GM12801 (cell line): ENCODE measurements around the gene CUEDC2.

Experiments used
- TF ChIP-seq, protein P1 (sequence below): IDR thresholded peaks from one replicate; pipeline ENCODE4 v1.5.1; 2011; ENCODE audit warnings: control low read depth; ENCODE audit not compliant: insufficient read length; ENCODE audit errors: extremely low read depth

The CUEDC2 gene

DNA sequence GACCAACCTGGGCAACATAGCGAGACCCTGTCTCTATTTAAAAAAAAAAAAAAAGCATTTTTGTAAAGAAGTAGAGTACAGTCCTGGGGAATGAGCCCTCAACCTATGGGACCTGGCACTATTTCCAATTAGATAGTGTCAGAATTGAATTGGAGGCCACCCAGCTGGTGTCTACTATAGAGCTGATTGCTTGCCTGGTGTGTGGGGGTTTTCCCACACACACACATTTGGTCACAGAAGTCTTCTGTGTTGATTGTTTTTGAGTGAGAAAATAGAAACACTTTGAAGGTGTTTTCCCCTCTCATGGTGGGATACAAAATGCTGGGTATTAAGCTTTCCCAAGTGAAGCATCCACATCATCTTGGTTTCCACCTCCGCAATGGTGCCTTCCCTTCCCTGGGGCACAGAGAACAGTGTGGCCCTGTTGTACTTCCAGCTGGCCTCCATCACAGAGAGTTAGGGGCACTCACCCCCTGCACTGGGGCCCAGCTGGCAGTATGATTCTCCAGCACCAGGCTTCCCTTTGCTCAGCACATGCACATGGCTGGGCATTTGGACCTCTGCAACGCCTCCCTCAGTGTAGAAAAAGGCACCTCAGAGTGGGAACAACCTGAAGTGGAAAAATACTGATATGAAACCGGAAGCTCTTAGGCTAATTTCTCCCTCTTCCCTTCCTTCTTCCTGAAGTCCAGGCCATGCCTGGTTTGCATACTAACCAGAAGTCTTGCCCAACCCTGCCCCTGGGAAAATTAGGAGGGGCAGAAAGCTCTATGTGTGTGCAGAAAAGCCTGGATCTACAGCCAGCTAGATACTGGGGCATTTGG is 47.6 kb downstream of the CUEDC2 start:
- TF ChIP-seq, protein P1, sequence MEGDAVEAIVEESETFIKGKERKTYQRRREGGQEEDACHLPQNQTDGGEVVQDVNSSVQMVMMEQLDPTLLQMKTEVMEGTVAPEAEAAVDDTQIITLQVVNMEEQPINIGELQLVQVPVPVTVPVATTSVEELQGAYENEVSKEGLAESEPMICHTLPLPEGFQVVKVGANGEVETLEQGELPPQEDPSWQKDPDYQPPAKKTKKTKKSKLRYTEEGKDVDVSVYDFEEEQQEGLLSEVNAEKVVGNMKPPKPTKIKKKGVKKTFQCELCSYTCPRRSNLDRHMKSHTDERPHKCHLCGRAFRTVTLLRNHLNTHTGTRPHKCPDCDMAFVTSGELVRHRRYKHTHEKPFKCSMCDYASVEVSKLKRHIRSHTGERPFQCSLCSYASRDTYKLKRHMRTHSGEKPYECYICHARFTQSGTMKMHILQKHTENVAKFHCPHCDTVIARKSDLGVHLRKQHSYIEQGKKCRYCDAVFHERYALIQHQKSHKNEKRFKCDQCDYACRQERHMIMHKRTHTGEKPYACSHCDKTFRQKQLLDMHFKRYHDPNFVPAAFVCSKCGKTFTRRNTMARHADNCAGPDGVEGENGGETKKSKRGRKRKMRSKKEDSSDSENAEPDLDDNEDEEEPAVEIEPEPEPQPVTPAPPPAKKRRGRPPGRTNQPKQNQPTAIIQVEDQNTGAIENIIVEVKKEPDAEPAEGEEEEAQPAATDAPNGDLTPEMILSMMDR: no peak

DNA sequence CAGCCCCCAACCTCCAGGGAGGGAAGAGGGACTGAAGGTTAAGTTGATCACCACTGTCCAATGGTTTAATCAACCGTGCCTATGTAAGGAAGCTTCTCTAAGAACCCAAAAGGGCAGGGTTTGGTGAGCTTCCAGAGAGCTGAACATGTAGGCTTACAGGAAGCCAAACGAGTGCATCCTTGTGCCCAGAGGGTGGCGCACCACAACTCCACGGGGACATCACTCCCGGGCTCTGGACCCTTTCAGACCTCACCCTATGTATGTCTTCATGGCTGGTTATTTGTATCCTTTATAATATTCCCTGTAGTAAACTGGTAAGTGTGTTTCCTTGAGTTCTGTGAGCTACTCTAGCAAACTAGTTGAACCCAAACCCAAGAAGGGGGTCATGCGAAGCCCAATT is 48.3 kb downstream of the CUEDC2 start:
- TF ChIP-seq, protein P1: no peak

DNA sequence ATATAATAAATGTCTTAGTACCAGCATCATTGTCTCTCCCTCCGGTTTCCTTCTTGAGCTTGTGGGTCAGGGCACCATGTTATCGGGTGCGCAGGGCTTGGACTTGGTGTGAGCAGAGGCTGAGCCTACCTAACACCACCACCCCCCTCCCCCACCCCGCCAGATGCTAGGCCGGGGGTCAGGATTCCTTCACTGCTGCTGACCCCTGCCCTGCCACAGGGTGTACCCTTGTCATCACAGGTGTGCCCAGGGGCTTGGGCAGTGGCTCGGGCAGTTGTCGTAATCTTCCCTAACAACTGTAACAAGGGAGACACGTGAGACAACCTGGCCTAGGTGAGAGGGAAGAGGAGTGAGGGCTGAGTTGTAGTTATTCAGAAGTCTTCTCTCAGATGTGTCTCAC is 49.5 kb downstream of the CUEDC2 start:
- TF ChIP-seq, protein P1: no peak

DNA sequence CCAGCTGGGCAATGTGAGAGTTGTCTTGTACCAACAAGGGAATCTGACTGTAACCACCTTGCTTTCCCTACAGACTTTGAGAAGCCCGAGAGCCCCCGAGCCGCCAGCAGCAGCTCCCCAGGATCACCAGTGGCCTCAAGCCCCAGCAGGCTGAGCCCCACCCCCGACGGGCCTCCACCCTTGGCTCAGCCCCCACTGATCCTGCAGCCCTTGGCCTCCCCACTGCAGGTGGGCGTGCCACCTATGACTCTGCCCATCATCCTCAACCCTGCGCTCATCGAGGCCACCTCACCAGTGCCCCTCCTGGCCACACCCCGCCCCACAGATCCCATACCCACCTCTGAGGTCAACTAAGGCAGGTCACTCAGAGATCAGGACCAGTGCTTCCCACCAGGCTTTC is 50.4 kb downstream of the CUEDC2 start:
- TF ChIP-seq, protein P1: no peak

DNA sequence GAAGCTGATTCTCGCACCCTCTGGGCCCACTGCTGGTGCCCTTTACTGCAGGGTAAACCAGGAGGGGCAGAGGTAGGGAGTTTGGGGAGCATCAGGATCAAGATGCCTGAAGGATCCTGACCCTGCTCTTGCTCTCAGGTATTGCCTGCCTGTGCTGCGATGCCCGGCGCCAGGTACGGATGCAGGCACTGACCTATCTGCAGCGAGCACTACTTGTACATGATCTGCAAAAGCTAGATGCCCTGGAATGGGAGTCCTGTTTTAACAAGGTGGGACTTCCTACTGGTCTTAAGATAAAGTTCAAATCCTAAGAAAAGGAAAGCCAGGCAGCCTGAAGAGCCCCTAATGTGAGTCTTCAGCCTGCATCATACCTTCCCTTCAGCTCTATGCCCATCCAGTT is 53.0 kb downstream of the CUEDC2 start:
- TF ChIP-seq, protein P1: no peak

DNA sequence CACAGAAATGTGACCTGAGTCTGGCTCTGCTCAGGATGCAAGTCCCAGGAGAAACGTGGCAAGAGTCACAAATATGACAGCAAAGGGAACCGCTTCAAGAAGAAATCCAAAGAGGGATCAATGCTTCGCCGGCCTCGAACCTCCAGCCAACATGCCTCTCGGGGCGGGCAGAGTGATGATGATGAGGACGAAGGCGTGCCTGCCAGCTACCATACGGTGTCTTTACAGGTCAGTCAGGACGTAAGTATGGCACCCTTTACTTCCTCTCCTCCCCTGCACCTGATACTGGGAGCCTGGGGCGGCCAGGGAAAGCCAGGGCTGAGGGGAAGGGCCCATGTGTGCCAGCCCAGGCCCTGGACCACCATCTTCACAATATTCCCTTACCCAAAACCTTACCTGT is 55.5 kb downstream of the CUEDC2 start:
- TF ChIP-seq, protein P1: no peak

DNA sequence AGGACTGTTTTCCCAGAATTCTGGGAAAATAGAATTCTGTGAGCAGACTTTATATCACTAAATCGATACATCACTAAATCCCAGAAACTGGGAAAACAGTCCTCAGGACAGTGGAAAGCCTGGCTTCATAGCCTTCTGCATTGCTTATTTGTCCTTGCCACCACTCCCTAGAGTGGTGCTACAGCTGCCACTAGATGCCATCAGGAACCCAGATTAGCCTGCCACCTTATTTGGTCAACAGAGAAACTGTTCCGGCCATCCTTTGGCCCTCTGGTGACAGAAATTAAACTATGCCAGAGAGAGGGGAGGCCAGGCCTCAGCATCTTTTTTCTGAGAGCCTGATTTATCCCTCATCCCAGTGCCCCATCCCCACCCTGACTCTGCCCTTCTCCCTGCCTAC is 56.5 kb downstream of the CUEDC2 start:
- TF ChIP-seq, protein P1: no peak
